Endothelial cell (in vitro differentiated cells): ENCODE results near the gene HSD11B2. TPM values are rescaled to one million over a fixed set of nuclear protein-coding genes. Genes with fewer than 3 reads are reported as not detected.

Experiments
- DNase-seq: peaks from one replicate; pipeline ENCODE4 v3.0.0; 2021; ENCODE audit warnings: low spot score
- H3K27ac Mint-ChIP-seq: one replicate; pipeline ENCODE4 v1.8.0; 2021; ENCODE audit warnings: mixed read lengths, inconsistent platforms; ENCODE audit not compliant: unreplicated experiment
- H3K27me3 Mint-ChIP-seq: one replicate; pipeline ENCODE4 v1.8.0; 2021; ENCODE audit warnings: mild to moderate bottlenecking, moderate library complexity, mixed read lengths, inconsistent platforms; ENCODE audit not compliant: unreplicated experiment
- H3K36me3 Mint-ChIP-seq: one replicate; pipeline ENCODE4 v1.8.0; 2021; ENCODE audit warnings: mild to moderate bottlenecking, low read depth, mixed read lengths, inconsistent platforms; ENCODE audit not compliant: unreplicated experiment
- H3K4me1 Mint-ChIP-seq: one replicate; pipeline ENCODE4 v1.8.0; 2021; ENCODE audit warnings: mild to moderate bottlenecking, mixed read lengths, inconsistent platforms; ENCODE audit not compliant: unreplicated experiment
- H3K4me3 Mint-ChIP-seq: one replicate; pipeline ENCODE4 v1.8.0; 2021; ENCODE audit warnings: mild to moderate bottlenecking, mixed read lengths, inconsistent platforms; ENCODE audit not compliant: unreplicated experiment
- H3K9me3 Mint-ChIP-seq: one replicate; pipeline ENCODE4 v1.8.0; 2021; ENCODE audit warnings: mixed read lengths, inconsistent platforms; ENCODE audit not compliant: unreplicated experiment
- total RNA-seq: library from RNA; stranded (reverse); fragmentation: NEBNext Ultra II Directional; extraction: Animal tissue kit (Norgen Biotek cat#: 25700); gene quantifications from one replicate; pipeline ENCODE4 v1.2.1, GENCODE V29; 2021; ENCODE audit not compliant: unreplicated experiment
- TF ChIP-seq, protein P1 (sequence below): fragments of 200-600 bp; sonication (generic); IDR thresholded peaks from one replicate; pipeline ENCODE4 v1.5.0; 2021; ENCODE audit warnings: antibody characterized with exemption; ENCODE audit not compliant: unreplicated experiment

Gene HSD11B2
- total RNA-seq, 1 donor from 2014 or later: 3.3 TPM

DNA sequence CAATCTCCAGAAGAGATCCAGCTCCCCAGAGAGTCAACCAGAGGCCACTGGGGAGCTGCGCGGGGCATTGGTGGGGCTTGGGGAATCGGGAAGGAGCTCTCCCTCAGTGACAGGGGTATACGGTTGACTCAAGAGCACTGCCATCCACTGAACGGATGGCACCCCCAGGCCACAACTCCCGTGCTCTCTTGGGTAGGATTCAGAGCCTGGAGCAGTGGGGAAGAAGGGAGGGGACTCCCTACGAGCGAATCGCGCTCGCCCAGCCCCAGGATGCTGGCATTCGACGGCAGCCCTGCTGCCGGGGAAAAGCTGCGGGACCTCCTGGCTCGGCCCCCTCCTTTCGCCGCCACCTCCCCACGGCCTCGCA lies 37.1 kb upstream of the HSD11B2 start:
- Mint-ChIP-seq H3K27ac (no peak overlapping the region), H3K36me3 (peaks cover 9% of the 10 kb centered on the region), H3K27me3 (peaks cover 23% of the 10 kb centered on the region), H3K9me3 (no peaks in the 10 kb centered on the region), H3K4me3 (no peak overlapping the region), H3K4me1 (peaks cover 3% of the 10 kb centered on the region)
- TF ChIP-seq, protein P1, sequence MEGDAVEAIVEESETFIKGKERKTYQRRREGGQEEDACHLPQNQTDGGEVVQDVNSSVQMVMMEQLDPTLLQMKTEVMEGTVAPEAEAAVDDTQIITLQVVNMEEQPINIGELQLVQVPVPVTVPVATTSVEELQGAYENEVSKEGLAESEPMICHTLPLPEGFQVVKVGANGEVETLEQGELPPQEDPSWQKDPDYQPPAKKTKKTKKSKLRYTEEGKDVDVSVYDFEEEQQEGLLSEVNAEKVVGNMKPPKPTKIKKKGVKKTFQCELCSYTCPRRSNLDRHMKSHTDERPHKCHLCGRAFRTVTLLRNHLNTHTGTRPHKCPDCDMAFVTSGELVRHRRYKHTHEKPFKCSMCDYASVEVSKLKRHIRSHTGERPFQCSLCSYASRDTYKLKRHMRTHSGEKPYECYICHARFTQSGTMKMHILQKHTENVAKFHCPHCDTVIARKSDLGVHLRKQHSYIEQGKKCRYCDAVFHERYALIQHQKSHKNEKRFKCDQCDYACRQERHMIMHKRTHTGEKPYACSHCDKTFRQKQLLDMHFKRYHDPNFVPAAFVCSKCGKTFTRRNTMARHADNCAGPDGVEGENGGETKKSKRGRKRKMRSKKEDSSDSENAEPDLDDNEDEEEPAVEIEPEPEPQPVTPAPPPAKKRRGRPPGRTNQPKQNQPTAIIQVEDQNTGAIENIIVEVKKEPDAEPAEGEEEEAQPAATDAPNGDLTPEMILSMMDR: no peak
- no peak for DNase-seq

DNA sequence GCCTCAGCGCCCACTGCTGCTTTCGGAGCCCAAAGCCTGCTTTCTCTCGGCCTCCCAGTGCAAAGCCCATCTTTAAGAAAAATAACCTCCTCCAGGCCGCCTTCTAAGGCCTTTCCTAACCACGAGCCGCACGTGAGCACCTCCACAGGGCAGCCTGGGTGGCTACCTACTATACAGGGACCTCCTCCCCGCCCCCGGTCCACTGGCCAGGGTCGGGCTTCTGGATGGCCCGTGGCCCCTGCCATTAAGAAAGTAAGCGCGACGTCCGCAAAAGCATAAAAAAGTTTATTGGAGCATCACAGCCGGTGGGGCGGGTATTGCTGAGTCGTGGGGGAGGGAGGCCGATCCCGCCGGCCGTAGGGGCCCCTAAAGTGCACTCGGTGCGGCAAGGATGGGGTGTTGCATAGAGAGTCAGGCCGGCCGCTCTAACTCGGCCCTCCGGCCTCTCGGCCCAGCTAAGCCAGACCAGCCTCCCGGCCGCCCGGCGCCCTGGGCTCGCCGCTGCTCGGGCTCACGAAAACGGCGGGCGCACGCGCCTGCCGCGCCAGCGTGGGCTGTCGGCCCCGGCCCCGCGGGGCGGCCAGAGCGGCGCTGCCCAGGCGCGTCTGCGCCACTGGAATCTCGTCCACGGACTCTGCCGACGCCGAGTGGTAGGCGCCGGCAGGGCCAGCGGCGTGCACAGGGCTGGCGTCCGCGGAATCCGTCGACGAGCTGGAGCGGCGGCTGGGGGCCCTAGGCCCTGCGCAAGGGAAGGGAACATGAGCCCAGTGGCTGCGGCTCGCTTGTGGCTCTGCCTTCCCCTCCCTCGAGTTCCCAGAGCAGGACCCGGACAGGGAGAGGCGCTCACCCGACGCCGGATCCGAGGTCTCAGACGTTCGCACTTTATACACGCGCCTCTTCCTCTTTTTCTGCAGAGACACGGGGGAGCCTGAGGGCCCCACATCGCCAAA lies 36.5 kb upstream of the HSD11B2 start:
- H3K9me3 Mint-ChIP-seq: no peaks in the 10 kb centered on the region
- H3K4me1 Mint-ChIP-seq: peaks cover 3% of the 10 kb centered on the region
- no peak overlapping the region for H3K27ac Mint-ChIP-seq
- TF ChIP-seq, protein P1: no peak
- no peak overlapping the region for H3K4me3 Mint-ChIP-seq
- peaks cover 23% of the 10 kb centered on the region for H3K27me3 Mint-ChIP-seq
- peak; percentile 37 for DNase-seq
- peaks cover 9% of the 10 kb centered on the region for H3K36me3 Mint-ChIP-seq

DNA sequence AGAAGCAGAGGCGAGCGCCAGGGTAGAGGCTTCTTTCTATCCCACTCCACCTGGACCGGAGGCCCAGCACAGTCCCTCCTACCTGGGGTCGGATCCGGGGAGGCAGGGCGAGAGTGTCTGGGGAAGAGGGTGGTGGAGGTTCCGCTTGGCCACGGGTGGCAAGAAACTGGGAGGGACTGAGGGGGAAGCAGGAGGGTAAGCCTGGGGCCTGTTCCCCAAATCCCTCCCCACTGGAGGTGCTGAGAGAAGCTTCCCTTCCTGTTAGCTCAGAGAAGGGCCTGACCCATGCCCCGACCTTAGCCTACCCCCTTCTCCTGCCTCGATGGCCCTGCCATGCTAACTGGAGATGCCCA lies 35.8 kb upstream of the HSD11B2 start:
- Mint-ChIP-seq H3K4me3 (no peak overlapping the region), H3K4me1 (peaks cover 3% of the 10 kb centered on the region), H3K27ac (no peak overlapping the region), H3K27me3 (peaks cover 21% of the 10 kb centered on the region), H3K9me3 (no peaks in the 10 kb centered on the region), H3K36me3 (peaks cover 5% of the 10 kb centered on the region)
- no peak for DNase-seq
- TF ChIP-seq, protein P1: no peak

DNA sequence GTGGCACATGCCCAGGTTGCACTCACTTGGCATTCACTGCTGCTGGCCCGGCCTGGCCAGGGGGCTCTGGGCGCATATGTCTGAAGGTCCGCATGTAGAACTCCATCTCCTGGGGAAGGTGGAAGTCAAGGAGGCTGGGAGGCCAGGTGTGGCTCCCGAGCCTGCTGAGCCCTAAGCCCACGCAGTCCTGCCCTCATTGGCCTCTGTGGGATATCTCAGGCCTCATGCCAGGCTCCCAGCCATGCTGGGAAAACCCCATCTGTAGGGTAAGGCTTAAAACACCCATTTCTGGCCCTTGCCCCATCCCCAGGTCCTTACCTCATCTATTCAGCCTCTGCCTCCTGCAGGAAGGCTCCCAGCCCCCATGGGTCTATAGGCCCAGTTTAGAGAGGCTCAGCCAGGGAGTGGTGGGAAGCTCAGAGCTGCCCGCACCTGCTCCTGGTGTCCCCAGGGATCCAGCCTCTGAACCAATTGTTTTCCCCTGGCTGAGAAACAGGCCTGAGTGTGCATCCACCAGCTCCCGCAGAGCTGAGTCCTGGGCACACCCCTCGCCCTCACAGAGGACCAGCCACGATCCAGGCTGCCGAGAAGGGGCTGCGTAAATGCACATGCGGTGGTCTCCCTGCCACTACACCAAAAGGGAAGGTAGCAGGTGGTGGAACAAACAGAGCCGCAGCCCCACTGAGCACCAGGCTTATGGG lies 35.3 kb upstream of the HSD11B2 start:
- Mint-ChIP-seq H3K36me3 (peaks cover 2% of the 10 kb centered on the region), H3K9me3 (no peaks in the 10 kb centered on the region), H3K4me3 (no peak overlapping the region), H3K27me3 (peaks cover 21% of the 10 kb centered on the region), H3K4me1 (no peaks in the 10 kb centered on the region), H3K27ac (no peak overlapping the region)
- TF ChIP-seq, protein P1: no peak
- DNase-seq: no peak
